K562 (cell line): ENCODE results near the gene CELF6. TPM values are rescaled to one million over a fixed set of nuclear protein-coding genes. Genes with fewer than 3 reads are reported as not detected.
A peak's percentile ranks its signal among the peaks of the same experiment; 100 is the strongest.

Experiments used
- ARNT ChIP-seq, 2 experiments: fragments of 450-650 bp; IDR thresholded peaks; 2 replicates each; pipeline ENCODE4 v1.6.1; 2016; ENCODE audit warnings: mild to moderate bottlenecking in 1 of 2
- DMBX1 ChIP-seq: fragments of 250-450 bp; sonication (Bioruptor Pico); IDR thresholded peaks from 2 replicates; pipeline ENCODE4 v1.8.0; 2022; ENCODE audit warnings: inconsistent platforms, mild to moderate bottlenecking, moderate library complexity, borderline replicate concordance
- FOXK1 ChIP-seq: sonication (generic); formaldehyde crosslinking; IDR thresholded peaks from 2 replicates; pipeline ENCODE4 v1.8.0; 2022; ENCODE audit warnings: missing genetic modification reagents, mild to moderate bottlenecking, borderline replicate concordance
- KAT2B ChIP-seq: IDR thresholded peaks from one replicate; pipeline ENCODE4 v1.6.1; 2012; ENCODE audit warnings: low read depth, mild to moderate bottlenecking, control low read depth, inconsistent platforms, low read length, moderate library complexity
- MECOM ChIP-seq: fragments of 250-450 bp; sonication (Bioruptor Pico); IDR thresholded peaks from 2 replicates; pipeline ENCODE4 v1.8.0; 2022; ENCODE audit warnings: inconsistent platforms
- MEIS2 ChIP-seq: fragments of 450-650 bp; IDR thresholded peaks from 2 replicates; pipeline ENCODE4 v1.6.1; 2014; ENCODE audit warnings: mild to moderate bottlenecking; ENCODE audit not compliant: partially characterized antibody
- NFXL1 ChIP-seq: fragments of 450-650 bp; formaldehyde crosslinking; IDR thresholded peaks from 2 replicates; pipeline ENCODE4 v1.4.0; 2021; ENCODE audit warnings: mild to moderate bottlenecking
- PML ChIP-seq: IDR thresholded peaks from 2 replicates; pipeline ENCODE4 v1.6.1; 2012; ENCODE audit warnings: low read length, inconsistent platforms
- THAP12 ChIP-seq: fragments of 250-450 bp; sonication (Bioruptor Pico); IDR thresholded peaks from 2 replicates; pipeline ENCODE4 v1.9.0; 2021; ENCODE audit warnings: mild to moderate bottlenecking, inconsistent platforms
- ZNF175 ChIP-seq: fragments of 200-800 bp; sonication (Bioruptor generic); IDR thresholded peaks from 2 replicates; pipeline ENCODE4 v1.6.1; 2016; ENCODE audit warnings: low read depth, mild to moderate bottlenecking, missing genetic modification characterization, missing compliant biosample characterization
- ZNF695 ChIP-seq: fragments of 450-650 bp; formaldehyde crosslinking; IDR thresholded peaks from 2 replicates; pipeline ENCODE4 v1.4.0; 2020; ENCODE audit warnings: mild to moderate bottlenecking, moderate library complexity
- ZNF75A ChIP-seq: fragments of 450-650 bp; formaldehyde crosslinking; IDR thresholded peaks from 2 replicates; pipeline ENCODE4 v1.4.0; 2020; ENCODE audit warnings: mild to moderate bottlenecking
- polyA plus RNA-seq, 8 experiments: library from polyadenylated mRNA; depleted of rRNA in 4 of 8; stranded (reverse) in 5 of 8; unstranded in 3 of 8; fragments of >200 nt; fragmentation: Nextera tagmentation in 2 of 8; fragmentation: Illumina TruSeq in 1 of 8; extraction: Ambion mirVana in 2 of 8; extraction: Trizol in 1 of 8; gene quantifications; 2 replicates each; pipeline versions ENCODE4 v1.2.1 to v1.2.3, GENCODE V29; 2011 to 2014; ENCODE audit warnings: inconsistent platforms in 1 of 8, missing spikeins in 1 of 8
- total RNA-seq, 7 experiments: library from RNA; depleted of rRNA in 6 of 7; stranded (reverse); fragments of >200 nt in 6 of 7; fragmentation: Illumina TruSeq in 2 of 7; extraction: Trizol in 2 of 7; gene quantifications; 2 replicates each; pipeline versions ENCODE4 v1.2.1 to v1.2.3, GENCODE V29; 2011 to 2021; ENCODE audit warnings: low replicate concordance in 1 of 7
- TF ChIP-seq, protein P1 (sequence below): fragments of 200-600 bp; sonication (generic); IDR thresholded peaks from one replicate; pipeline ENCODE4 v1.6.1; 2012; ENCODE audit warnings: mild to moderate bottlenecking, low read depth, low read length, inconsistent platforms

CELF6 gene
- total and polyA plus RNA-seq, 9 of the 15 experiments (the other 6 are each of a cell fraction or from before 2014, with no cell fraction given), result 0.01 to 0.11 TPM; not detected in 7

GRCh38 chr15:72319360-72319984, 485 bp downstream of the CELF6 start (continued):
- TF ChIP-seq DMBX1 (CRISPR knock-in tag) (peak; percentile 79; the same call in 1 of the 2 replicates), ZNF175 (no peak), FOXK1 (no peak; the same call in 1 of the 2 replicates), ZNF75A (CRISPR knock-in tag) (no peak), NFXL1 (CRISPR knock-in tag) (no peak), MECOM (CRISPR knock-in tag) (no peak), THAP12 (CRISPR knock-in tag) (0 out of 2 replicates have a peak, but pooled peaks have one; percentile 54), PML (no peak), MEIS2 (no peak), ZNF695 (CRISPR knock-in tag) (no peak), ARNT (IDR thresholded peaks at IDR 0.05) (no peak), KAT2B (no peak)
- TF ChIP-seq, protein P1, sequence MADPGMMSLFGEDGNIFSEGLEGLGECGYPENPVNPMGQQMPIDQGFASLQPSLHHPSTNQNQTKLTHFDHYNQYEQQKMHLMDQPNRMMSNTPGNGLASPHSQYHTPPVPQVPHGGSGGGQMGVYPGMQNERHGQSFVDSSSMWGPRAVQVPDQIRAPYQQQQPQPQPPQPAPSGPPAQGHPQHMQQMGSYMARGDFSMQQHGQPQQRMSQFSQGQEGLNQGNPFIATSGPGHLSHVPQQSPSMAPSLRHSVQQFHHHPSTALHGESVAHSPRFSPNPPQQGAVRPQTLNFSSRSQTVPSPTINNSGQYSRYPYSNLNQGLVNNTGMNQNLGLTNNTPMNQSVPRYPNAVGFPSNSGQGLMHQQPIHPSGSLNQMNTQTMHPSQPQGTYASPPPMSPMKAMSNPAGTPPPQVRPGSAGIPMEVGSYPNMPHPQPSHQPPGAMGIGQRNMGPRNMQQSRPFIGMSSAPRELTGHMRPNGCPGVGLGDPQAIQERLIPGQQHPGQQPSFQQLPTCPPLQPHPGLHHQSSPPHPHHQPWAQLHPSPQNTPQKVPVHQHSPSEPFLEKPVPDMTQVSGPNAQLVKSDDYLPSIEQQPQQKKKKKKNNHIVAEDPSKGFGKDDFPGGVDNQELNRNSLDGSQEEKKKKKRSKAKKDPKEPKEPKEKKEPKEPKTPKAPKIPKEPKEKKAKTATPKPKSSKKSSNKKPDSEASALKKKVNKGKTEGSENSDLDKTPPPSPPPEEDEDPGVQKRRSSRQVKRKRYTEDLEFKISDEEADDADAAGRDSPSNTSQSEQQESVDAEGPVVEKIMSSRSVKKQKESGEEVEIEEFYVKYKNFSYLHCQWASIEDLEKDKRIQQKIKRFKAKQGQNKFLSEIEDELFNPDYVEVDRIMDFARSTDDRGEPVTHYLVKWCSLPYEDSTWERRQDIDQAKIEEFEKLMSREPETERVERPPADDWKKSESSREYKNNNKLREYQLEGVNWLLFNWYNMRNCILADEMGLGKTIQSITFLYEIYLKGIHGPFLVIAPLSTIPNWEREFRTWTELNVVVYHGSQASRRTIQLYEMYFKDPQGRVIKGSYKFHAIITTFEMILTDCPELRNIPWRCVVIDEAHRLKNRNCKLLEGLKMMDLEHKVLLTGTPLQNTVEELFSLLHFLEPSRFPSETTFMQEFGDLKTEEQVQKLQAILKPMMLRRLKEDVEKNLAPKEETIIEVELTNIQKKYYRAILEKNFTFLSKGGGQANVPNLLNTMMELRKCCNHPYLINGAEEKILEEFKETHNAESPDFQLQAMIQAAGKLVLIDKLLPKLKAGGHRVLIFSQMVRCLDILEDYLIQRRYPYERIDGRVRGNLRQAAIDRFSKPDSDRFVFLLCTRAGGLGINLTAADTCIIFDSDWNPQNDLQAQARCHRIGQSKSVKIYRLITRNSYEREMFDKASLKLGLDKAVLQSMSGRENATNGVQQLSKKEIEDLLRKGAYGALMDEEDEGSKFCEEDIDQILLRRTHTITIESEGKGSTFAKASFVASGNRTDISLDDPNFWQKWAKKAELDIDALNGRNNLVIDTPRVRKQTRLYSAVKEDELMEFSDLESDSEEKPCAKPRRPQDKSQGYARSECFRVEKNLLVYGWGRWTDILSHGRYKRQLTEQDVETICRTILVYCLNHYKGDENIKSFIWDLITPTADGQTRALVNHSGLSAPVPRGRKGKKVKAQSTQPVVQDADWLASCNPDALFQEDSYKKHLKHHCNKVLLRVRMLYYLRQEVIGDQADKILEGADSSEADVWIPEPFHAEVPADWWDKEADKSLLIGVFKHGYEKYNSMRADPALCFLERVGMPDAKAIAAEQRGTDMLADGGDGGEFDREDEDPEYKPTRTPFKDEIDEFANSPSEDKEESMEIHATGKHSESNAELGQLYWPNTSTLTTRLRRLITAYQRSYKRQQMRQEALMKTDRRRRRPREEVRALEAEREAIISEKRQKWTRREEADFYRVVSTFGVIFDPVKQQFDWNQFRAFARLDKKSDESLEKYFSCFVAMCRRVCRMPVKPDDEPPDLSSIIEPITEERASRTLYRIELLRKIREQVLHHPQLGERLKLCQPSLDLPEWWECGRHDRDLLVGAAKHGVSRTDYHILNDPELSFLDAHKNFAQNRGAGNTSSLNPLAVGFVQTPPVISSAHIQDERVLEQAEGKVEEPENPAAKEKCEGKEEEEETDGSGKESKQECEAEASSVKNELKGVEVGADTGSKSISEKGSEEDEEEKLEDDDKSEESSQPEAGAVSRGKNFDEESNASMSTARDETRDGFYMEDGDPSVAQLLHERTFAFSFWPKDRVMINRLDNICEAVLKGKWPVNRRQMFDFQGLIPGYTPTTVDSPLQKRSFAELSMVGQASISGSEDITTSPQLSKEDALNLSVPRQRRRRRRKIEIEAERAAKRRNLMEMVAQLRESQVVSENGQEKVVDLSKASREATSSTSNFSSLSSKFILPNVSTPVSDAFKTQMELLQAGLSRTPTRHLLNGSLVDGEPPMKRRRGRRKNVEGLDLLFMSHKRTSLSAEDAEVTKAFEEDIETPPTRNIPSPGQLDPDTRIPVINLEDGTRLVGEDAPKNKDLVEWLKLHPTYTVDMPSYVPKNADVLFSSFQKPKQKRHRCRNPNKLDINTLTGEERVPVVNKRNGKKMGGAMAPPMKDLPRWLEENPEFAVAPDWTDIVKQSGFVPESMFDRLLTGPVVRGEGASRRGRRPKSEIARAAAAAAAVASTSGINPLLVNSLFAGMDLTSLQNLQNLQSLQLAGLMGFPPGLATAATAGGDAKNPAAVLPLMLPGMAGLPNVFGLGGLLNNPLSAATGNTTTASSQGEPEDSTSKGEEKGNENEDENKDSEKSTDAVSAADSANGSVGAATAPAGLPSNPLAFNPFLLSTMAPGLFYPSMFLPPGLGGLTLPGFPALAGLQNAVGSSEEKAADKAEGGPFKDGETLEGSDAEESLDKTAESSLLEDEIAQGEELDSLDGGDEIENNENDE, result no peak
